Peyer's patch (tissue), 4 donors: ENCODE data around the gene SACS. TPM values are rescaled to one million over a fixed set of nuclear protein-coding genes. Genes with fewer than 3 reads are reported as not detected.

Source experiments
- DNase-seq, 3 donors: peaks; one replicate each; pipeline ENCODE4 v3.0.0-alpha.2; 2017 to 2019
- H3K27ac ChIP-seq, 4 donors: fragments of 200-600 bp; sonication (generic); one replicate each; pipeline ENCODE4 v1.5.1; 2016 to 2019
- H3K27me3 ChIP-seq, 2 donors: fragments of 200-600 bp; sonication (generic); one replicate each; pipeline ENCODE4 v1.5.1; 2019
- H3K36me3 ChIP-seq, 3 donors: fragments of 200-600 bp; sonication (generic); one replicate each; pipeline ENCODE4 v1.5.1; 2016 to 2019
- H3K4me1 ChIP-seq, 4 donors: fragments of 200-600 bp; sonication (generic); one replicate each; pipeline ENCODE4 v1.5.1; 2016 to 2019
- H3K4me3 ChIP-seq, 4 donors: fragments of 200-600 bp; sonication (generic); 1 replicate in 3 of 4; 2 replicates in 1 of 4; pipeline ENCODE4 v1.5.1; 2016 to 2019; ENCODE audit warnings: mild to moderate bottlenecking in 1 of 4
- H3K9me3 ChIP-seq, 4 donors: fragments of 200-600 bp; sonication (generic); one replicate each; pipeline ENCODE4 v1.5.1; 2016 to 2019; ENCODE audit warnings: mild to moderate bottlenecking in 1 of 4
- CTCF ChIP-seq, 6 experiments: fragments of 450-650 bp in 4 of 6; fragments of 200-600 bp in 2 of 6; sonication (generic) in 1 of 6; IDR thresholded peaks; one replicate each; pipeline ENCODE4 v1.5.1; 2017 to 2019; ENCODE audit warnings: antibody characterized with exemption in 6 of 6, mild to moderate bottlenecking in 3 of 6, moderate library complexity in 1 of 6
- POLR2A ChIP-seq, 2 donors: fragments of 450-650 bp; IDR thresholded peaks; one replicate each; pipeline ENCODE4 v1.5.1; 2017; ENCODE audit warnings: antibody characterized with exemption in 2 of 2, mild to moderate bottlenecking in 2 of 2, moderate library complexity in 2 of 2
- total RNA-seq, 4 donors: library from RNA; depleted of rRNA; stranded (reverse); fragments of >200 nt; gene quantifications; one replicate each; pipeline ENCODE4 v1.1.0, GENCODE V29; 2016

SACS gene
- total RNA-seq, 4 donors from 2014 or later: 5.4 to 49.5 (median 5.9) TPM

- no peak for DNase-seq
- TF ChIP-seq POLR2A (IDR thresholded peaks at IDR 0.05) (no peak), CTCF (IDR thresholded peaks at IDR 0.05) (no peak)
- Histone ChIP-seq H3K4me3 (no peak overlapping the region), H3K27me3 (no peaks in the 10 kb centered on the region), H3K36me3 (no peaks in the 10 kb centered on the region), H3K4me1 (no peaks in the 10 kb centered on the region), H3K27ac (no peak overlapping the region), H3K9me3 (no peaks in the 10 kb centered on the region)
Observed at GRCh38 chr13:23288995-23289394, 144.5 kb downstream of the SACS start.

GRCh38 chr13:23288564-23288963, 144.9 kb downstream of the SACS start:
- H3K27me3 ChIP-seq: no peaks in the 10 kb centered on the region
- no peak overlapping the region for H3K4me3 ChIP-seq
- no peak overlapping the region for H3K27ac ChIP-seq
- no peaks in the 10 kb centered on the region for H3K36me3 ChIP-seq
- TF ChIP-seq POLR2A (IDR thresholded peaks at IDR 0.05) (no peak), CTCF (IDR thresholded peaks at IDR 0.05) (no peak)
- no peaks in the 10 kb centered on the region for H3K4me1 ChIP-seq
- no peak for DNase-seq
- H3K9me3 ChIP-seq: no peaks in the 10 kb centered on the region

GRCh38 chr13:23279321-23279720, 154.2 kb downstream of the SACS start:
- Histone ChIP-seq H3K27me3 (no peaks in the 10 kb centered on the region), H3K4me1 (no peaks in the 10 kb centered on the region), H3K36me3 (no peaks in the 10 kb centered on the region), H3K9me3 (no peaks in the 10 kb centered on the region), H3K27ac (no peak overlapping the region), H3K4me3 (no peak overlapping the region)
- TF ChIP-seq POLR2A (IDR thresholded peaks at IDR 0.05) (no peak), CTCF (IDR thresholded peaks at IDR 0.05) (no peak)
- DNase-seq: no peak

Other genes starting within 250 kb of the SACS start
- gene TNFRSF19, start 136.7 kb upstream of the SACS start, total RNA-seq: 1 to 10 TPM in 2 of 4 donors, under 1 TPM in 1, not detected in 1; 0.94 to 1.7 (median 1.2) TPM